Lower leg skin (tissue), 3 donors: Measurements from ENCODE around the gene TNIP1.

ENCODE experiments used
- CTCF ChIP-seq, 3 donors: fragments of 450-650 bp; IDR thresholded peaks; one replicate each; pipeline ENCODE4 v1.5.1; 2016; ENCODE audit warnings: antibody characterized with exemption in 3 of 3, mild to moderate bottlenecking in 3 of 3, moderate library complexity in 2 of 3
- POLR2A ChIP-seq, 2 donors: fragments of 450-650 bp; IDR thresholded peaks; one replicate each; pipeline ENCODE4 v1.6.1; 2016 to 2017; ENCODE audit warnings: antibody characterized with exemption in 2 of 2, mild to moderate bottlenecking in 1 of 2, moderate library complexity in 1 of 2

- TF ChIP-seq CTCF (IDR thresholded peaks at IDR 0.05): no peak
- no peak for TF ChIP-seq POLR2A (IDR thresholded peaks at IDR 0.05)
Measured at GRCh38 chr5:151038412-151038745, 42.5 kb downstream of the TNIP1 start.
